Skeletal muscle cell (primary cell): ENCODE measurements around the gene TARDBP.
"Not testable (repeated sequence)": the region's sequence is repeated elsewhere in the genome, so short reads cannot be mapped to it uniquely, and the experiment has no call there.

Experiments
- DNase-seq: peaks from one replicate; pipeline ENCODE4 v3.0.0-alpha.2; 2010; ENCODE audit warnings: low read depth
- H3K4me3 ChIP-seq: 2 replicates; pipeline ENCODE4 v1.5.1; 2011; ENCODE audit warnings: low read depth, mild to moderate bottlenecking, control low read depth, low read length, moderate library complexity

TARDBP gene

GRCh38 chr1:11073398-11073797 lies 60.9 kb downstream of the TARDBP start:
- H3K4me3 ChIP-seq, DNase-seq: not testable (repeated sequence)
